T-cell (primary cell): ENCODE data around the gene TNKS1BP1. TPM values are rescaled to one million over a fixed set of nuclear protein-coding genes. Genes with fewer than 3 reads are reported as not detected.

Experiments
- ATAC-seq, 4 experiments: fragments of 200-7000 bp in 3 of 4; fragments of 150-1000 bp in 1 of 4; cut with Tn5 transposase; replicated peaks in 1 of 4; 1 replicate in 3 of 4; 2 replicates in 1 of 4; pipeline ENCODE4 v1.10.0; 2021; ENCODE audit warnings: moderate library complexity in 3 of 4, mild to moderate bottlenecking in 2 of 4, moderate number of reproducible peaks in 1 of 4
- CTCF ChIA-PET, 2 donors: fragments of 300-600 bp; sonication (Branson Sonifier 250); formaldehyde crosslinking; loops; one replicate each; lab custom pipeline; 2022; ENCODE audit warnings: antibody characterized with exemption in 2 of 2; lab: Charles Lee
- POLR2A ChIA-PET, 2 donors: fragments of 300-600 bp; sonication (Branson Sonifier 250); formaldehyde crosslinking; loops; one replicate each; lab custom pipeline; 2022; ENCODE audit warnings: antibody characterized with exemption in 2 of 2; lab: Charles Lee
- DNase-seq, 35 experiments: peaks; one replicate each; pipeline versions ENCODE4 v3.0.0 to v3.0.0-alpha.2; 2013 to 2023
- H3K27ac ChIP-seq: one replicate; pipeline ENCODE4 v1.5.1; 2013; ENCODE audit warnings: low read length
- H3K27me3 ChIP-seq, 2 experiments: replicated peaks in 1 of 2; 1 replicate in 1 of 2; 2 replicates in 1 of 2; pipeline versions ENCODE4 v1.6.1 to v1.7.0; 2013; ENCODE audit warnings: low read length in 1 of 2, mixed read lengths in 1 of 2; ENCODE audit not compliant: control insufficient read depth in 2 of 2, insufficient read depth in 2 of 2; ENCODE audit errors: extremely low read depth in 1 of 2
- H3K36me3 ChIP-seq, 2 donors: 1 replicate in 1 of 2; 2 replicates in 1 of 2; pipeline versions ENCODE4 v1.6.1 to v1.7.0; 2013; ENCODE audit warnings: low read length in 1 of 2; ENCODE audit not compliant: control insufficient read depth in 2 of 2, insufficient read depth in 1 of 2; ENCODE audit errors: extremely low read depth in 1 of 2
- H3K4me1 ChIP-seq, 2 experiments: 1 replicate in 1 of 2; 2 replicates in 1 of 2; pipeline versions ENCODE4 v1.6.1 to v1.7.0; 2013; ENCODE audit warnings: low read length in 2 of 2, mixed read lengths in 1 of 2; ENCODE audit not compliant: insufficient read depth in 2 of 2, control insufficient read depth in 1 of 2; ENCODE audit errors: extremely low read depth in 1 of 2
- H3K4me3 ChIP-seq, 2 donors: 1 replicate in 1 of 2; 2 replicates in 1 of 2; pipeline versions ENCODE4 v1.5.1 to v1.7.0; 2013; ENCODE audit warnings: mild to moderate bottlenecking in 2 of 2, low read length in 1 of 2, moderate library complexity in 1 of 2; ENCODE audit not compliant: control insufficient read depth in 1 of 2; ENCODE audit errors: extremely low read depth in 1 of 2
- H3K9me3 ChIP-seq: 2 replicates; pipeline ENCODE4 v1.7.0; 2013
- H3K27ac Mint-ChIP-seq, 2 donors: one replicate each; pipeline ENCODE4 v1.8.0; 2020 to 2021; ENCODE audit warnings: mild to moderate bottlenecking in 2 of 2, mixed read lengths in 2 of 2
- H3K27me3 Mint-ChIP-seq, 2 donors: one replicate each; pipeline ENCODE4 v1.8.0; 2021 to 2022; ENCODE audit warnings: mixed read lengths in 2 of 2
- H3K36me3 Mint-ChIP-seq: one replicate; pipeline ENCODE4 v1.8.0; 2021; ENCODE audit warnings: mixed read lengths
- H3K4me1 Mint-ChIP-seq, 3 donors: one replicate each; pipeline ENCODE4 v1.8.0; 2020 to 2022; ENCODE audit warnings: mixed read lengths in 3 of 3, mild to moderate bottlenecking in 1 of 3
- H3K4me3 Mint-ChIP-seq, 3 donors: one replicate each; pipeline ENCODE4 v1.8.0; 2020 to 2022; ENCODE audit warnings: mild to moderate bottlenecking in 3 of 3, mixed read lengths in 3 of 3, moderate library complexity in 3 of 3
- H3K9me3 Mint-ChIP-seq, 3 donors: one replicate each; pipeline ENCODE4 v1.8.0; 2020 to 2022; ENCODE audit warnings: mixed read lengths in 3 of 3
- WGBS: methylation state at CpG from one replicate; pipeline ENCODE4 v1.1.5; 2013; ENCODE audit warnings: missing lambda C conversion rate; ENCODE audit not compliant: insufficient coverage; 5-methylcytosine and 5-hydroxymethylcytosine counted together
- total RNA-seq, 35 experiments: library from RNA in 6 of 35; stranded (reverse) in 6 of 35; fragments of 120-200 nt in 1 of 35; gene quantifications; one replicate each; pipeline versions ENCODE4 v1.2.1 to v1.2.4 and lab custom pipeline; 2013 to 2026

The TNKS1BP1 gene
- total RNA-seq, 5 donors from 2014 or later (not counting 1 experiment from before 2014, with no cell fraction given): 13.9 to 22.9 (median 18.9) TPM

- peaks cover 0 to 4% of the 10 kb centered on the region in 2 experiments for H3K27me3 ChIP-seq
- Mint-ChIP-seq H3K36me3 (no peaks in the 10 kb centered on the region), H3K27me3 (peaks cover 4 to 15% of the 10 kb centered on the region in 2 donors), H3K4me3 (no peak overlapping the region), H3K27ac (no peak overlapping the region), H3K4me1 (no peaks in the 10 kb centered on the region), H3K9me3 (peaks cover 0 to 2% (median 0%) of the 10 kb centered on the region in 3 donors)
- ChIA-PET POLR2A (no interaction called here), CTCF (interaction anchor here (0.6 to 1.1 kb wide), 2 partner anchors 97 to 439 kb away, joined by 5 to 6 read pairs; no protein-coding TSS in a partner anchor)
- no peak for ATAC-seq
- 100% methylated on average over 4 of the region's 8 CpGs for WGBS
- H3K27ac ChIP-seq: no peak overlapping the region
- no peak overlapping the region for H3K4me3 ChIP-seq
- DNase-seq: no peak
- no peaks in the 10 kb centered on the region for H3K36me3 ChIP-seq
- H3K9me3 ChIP-seq: no peaks in the 10 kb centered on the region
- no peaks in the 10 kb centered on the region for H3K4me1 ChIP-seq
Observed at GRCh38 chr11:57360991-57361390, 36.2 kb upstream of the TNKS1BP1 start.

- DNase-seq (no peak), ATAC-seq (no peak)
- H3K36me3 ChIP-seq: no peaks in the 10 kb centered on the region
- no peak overlapping the region for H3K27ac ChIP-seq
- peaks cover 4 to 15% of the 10 kb centered on the region in 2 donors for H3K27me3 Mint-ChIP-seq
- H3K9me3 Mint-ChIP-seq: peaks cover 0 to 2% (median 0%) of the 10 kb centered on the region in 3 donors
- CTCF ChIA-PET: no interaction called here
- WGBS: 88% methylated on average over 8 of the region's 9 CpGs
- H3K27me3 ChIP-seq: peaks cover 0 to 4% of the 10 kb centered on the region in 2 experiments
- no peak overlapping the region for H3K4me3 Mint-ChIP-seq
- H3K36me3 Mint-ChIP-seq: no peaks in the 10 kb centered on the region
- no peak overlapping the region for H3K27ac Mint-ChIP-seq
- no peaks in the 10 kb centered on the region for H3K4me1 Mint-ChIP-seq
- no peaks in the 10 kb centered on the region for H3K9me3 ChIP-seq
- H3K4me3 ChIP-seq: no peak overlapping the region
- no peaks in the 10 kb centered on the region for H3K4me1 ChIP-seq
- POLR2A ChIA-PET: no interaction called here
Observed at GRCh38 chr11:57359896-57360690, 35.3 kb upstream of the TNKS1BP1 start.

GRCh38 chr11:57359396-57359795 is 34.6 kb upstream of the TNKS1BP1 start:
- H3K4me3 Mint-ChIP-seq: no peak overlapping the region
- H3K27ac Mint-ChIP-seq: no peak overlapping the region
- peaks cover 9 to 20% of the 10 kb centered on the region in 2 donors for H3K27me3 Mint-ChIP-seq
- ChIA-PET POLR2A (no interaction called here), CTCF (interaction anchor here in 1 of 2 donors (0.5 kb wide), 1 partner anchor 54 kb away, joined by 5 read pairs; no protein-coding TSS in a partner anchor)
- H3K4me1 Mint-ChIP-seq: no peaks in the 10 kb centered on the region
- no peak overlapping the region for H3K27ac ChIP-seq
- no peak overlapping the region for H3K4me3 ChIP-seq
- peaks cover 0 to 2% (median 0%) of the 10 kb centered on the region in 3 donors for H3K9me3 Mint-ChIP-seq
- no peaks in the 10 kb centered on the region for H3K4me1 ChIP-seq
- ATAC-seq: no peak
- DNase-seq: no peak
- H3K36me3 ChIP-seq: no peaks in the 10 kb centered on the region
- H3K9me3 ChIP-seq: no peaks in the 10 kb centered on the region
- H3K27me3 ChIP-seq: peaks cover 0 to 10% of the 10 kb centered on the region in 2 experiments
- H3K36me3 Mint-ChIP-seq: no peaks in the 10 kb centered on the region
- 82% methylated on average over 5 of the region's 5 CpGs for WGBS

- H3K27ac Mint-ChIP-seq: no peak overlapping the region
- no peak overlapping the region for H3K4me3 Mint-ChIP-seq
- CTCF ChIA-PET: interaction anchor here in 1 of 2 donors (0.5 kb wide), 1 partner anchor 54 kb away, joined by 5 read pairs; no protein-coding TSS in a partner anchor
- H3K9me3 Mint-ChIP-seq: peaks cover 0 to 2% (median 0%) of the 10 kb centered on the region in 3 donors
- WGBS: 87% methylated on average over 8 of the region's 9 CpGs
- Histone ChIP-seq H3K27me3 (peaks cover 0 to 12% of the 10 kb centered on the region in 2 experiments), H3K4me3 (no peak overlapping the region), H3K9me3 (no peaks in the 10 kb centered on the region), H3K36me3 (no peaks in the 10 kb centered on the region), H3K27ac (no peak overlapping the region), H3K4me1 (no peaks in the 10 kb centered on the region)
- H3K36me3 Mint-ChIP-seq: no peaks in the 10 kb centered on the region
- POLR2A ChIA-PET: no interaction called here
- H3K4me1 Mint-ChIP-seq: no peaks in the 10 kb centered on the region
- no peak for ATAC-seq
- H3K27me3 Mint-ChIP-seq: peaks cover 10 to 18% of the 10 kb centered on the region in 2 donors
- no peak for DNase-seq
Observed at GRCh38 chr11:57358991-57359390, 34.2 kb upstream of the TNKS1BP1 start.

GRCh38 chr11:57358543-57358961 is 33.8 kb upstream of the TNKS1BP1 start:
- H3K27me3 ChIP-seq: peaks cover 0 to 12% of the 10 kb centered on the region in 2 experiments
- H3K9me3 Mint-ChIP-seq: peaks cover 0 to 2% (median 0%) of the 10 kb centered on the region in 3 donors
- H3K4me1 ChIP-seq: no peaks in the 10 kb centered on the region
- ChIA-PET POLR2A (no interaction called here), CTCF (no interaction called here)
- H3K27ac ChIP-seq: no peak overlapping the region
- no peak overlapping the region for H3K4me3 ChIP-seq
- H3K36me3 Mint-ChIP-seq: no peaks in the 10 kb centered on the region
- no peaks in the 10 kb centered on the region for H3K4me1 Mint-ChIP-seq
- no peaks in the 10 kb centered on the region for H3K9me3 ChIP-seq
- no peak overlapping the region for H3K4me3 Mint-ChIP-seq
- peaks cover 10 to 16% of the 10 kb centered on the region in 2 donors for H3K27me3 Mint-ChIP-seq
- WGBS: no CpG with 5 or more reads among the region's 9 CpGs
- no peak for DNase-seq
- no peak for ATAC-seq
- no peaks in the 10 kb centered on the region for H3K36me3 ChIP-seq
- no peak overlapping the region for H3K27ac Mint-ChIP-seq

GRCh38 chr11:57357856-57358255 is 33.1 kb upstream of the TNKS1BP1 start:
- 100% methylated on average over 2 of the region's 6 CpGs for WGBS
- Histone ChIP-seq H3K4me1 (no peaks in the 10 kb centered on the region), H3K27ac (no peak overlapping the region), H3K36me3 (no peaks in the 10 kb centered on the region), H3K4me3 (no peak overlapping the region), H3K27me3 (peaks cover 0 to 13% of the 10 kb centered on the region in 2 experiments), H3K9me3 (no peaks in the 10 kb centered on the region)
- Mint-ChIP-seq H3K4me3 (no peak overlapping the region), H3K9me3 (peaks cover 0 to 2% (median 0%) of the 10 kb centered on the region in 3 donors), H3K4me1 (no peaks in the 10 kb centered on the region), H3K27ac (no peak overlapping the region), H3K36me3 (no peaks in the 10 kb centered on the region), H3K27me3 (peaks cover 8 to 16% of the 10 kb centered on the region in 2 donors)
- DNase-seq: no peak
- CTCF ChIA-PET: no interaction called here
- POLR2A ChIA-PET: no interaction called here
- ATAC-seq: no peak
